GM18499 (cell line): ENCODE measurements around the gene SLC35G4.
"Not testable (repeated sequence)": the region's sequence is repeated elsewhere in the genome, so short reads cannot be mapped to it uniquely, and the experiment has no call there.

Source experiments
- ATAC-seq: cut with Tn5 transposase; IDR thresholded peaks from one replicate; pipeline ENCODE4 v1.9.1; 2021; ENCODE audit warnings: moderate number of reproducible peaks; ENCODE audit not compliant: insufficient read depth, unreplicated experiment

Gene SLC35G4

DNA sequence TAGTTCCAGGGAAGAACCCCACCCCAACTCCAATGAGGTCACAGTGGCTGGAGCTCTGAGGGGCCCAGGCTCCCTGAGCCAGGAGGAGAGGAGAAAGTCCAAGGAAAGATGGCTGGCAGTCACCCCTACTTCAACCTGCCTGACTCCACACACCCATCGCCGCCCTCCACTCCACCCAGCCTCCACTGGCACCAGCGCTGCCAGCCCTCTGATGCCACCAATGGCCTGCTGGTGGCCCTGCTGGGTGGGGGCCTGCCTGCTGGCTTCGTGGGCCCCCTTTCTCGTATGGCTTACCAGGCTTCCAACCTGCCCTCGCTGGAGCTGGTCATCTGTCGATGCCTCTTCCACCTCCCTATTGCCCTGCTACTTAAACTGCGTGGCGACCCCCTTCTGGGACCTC lies at the start of gene SLC35G4:
SLC35G4 (plus strand) TSS at position 109 of the 400 bp plus-strand sequence; CDS start at position 109, 0 bp downstream.
- ATAC-seq, result not testable (repeated sequence)

- ATAC-seq, result no peak
Observed at GRCh38 chr18:11561293-11561692, 48.1 kb upstream of the SLC35G4 start.

- no peak for ATAC-seq
Observed at GRCh38 chr18:11565716-11566115, 43.7 kb upstream of the SLC35G4 start.

- no peak for ATAC-seq
Observed at GRCh38 chr18:11566236-11566965, 43.0 kb upstream of the SLC35G4 start.

GRCh38 chr18:11567396-11567795 lies 42.0 kb upstream of the SLC35G4 start:
- ATAC-seq, result no peak

DNA sequence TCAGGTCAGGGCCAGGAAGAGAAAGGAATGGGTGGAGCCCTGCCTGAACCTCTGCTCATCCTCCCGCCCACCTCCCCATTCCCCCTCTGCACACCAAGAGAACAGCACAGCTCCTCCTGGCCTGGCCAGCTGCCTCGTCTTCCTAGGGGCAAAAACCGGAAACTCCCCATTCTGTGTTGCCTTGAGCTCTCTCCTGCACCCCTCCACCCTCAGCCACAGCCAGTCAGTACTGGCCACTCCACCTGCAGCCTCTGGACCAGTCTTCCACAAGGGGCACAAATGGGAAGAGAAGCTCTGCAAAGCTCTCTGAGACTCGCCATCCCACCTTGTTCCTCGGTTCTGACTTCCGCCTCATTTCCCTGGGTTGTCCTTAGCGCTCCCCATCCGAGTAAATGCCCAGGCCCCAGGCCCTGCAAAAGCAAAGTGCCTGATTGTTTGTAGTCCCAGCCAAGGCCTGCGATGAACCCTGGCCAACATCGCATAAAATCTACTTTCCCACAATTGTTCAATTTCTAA lies 39.3 kb upstream of the SLC35G4 start:
- ATAC-seq, result no peak

DNA sequence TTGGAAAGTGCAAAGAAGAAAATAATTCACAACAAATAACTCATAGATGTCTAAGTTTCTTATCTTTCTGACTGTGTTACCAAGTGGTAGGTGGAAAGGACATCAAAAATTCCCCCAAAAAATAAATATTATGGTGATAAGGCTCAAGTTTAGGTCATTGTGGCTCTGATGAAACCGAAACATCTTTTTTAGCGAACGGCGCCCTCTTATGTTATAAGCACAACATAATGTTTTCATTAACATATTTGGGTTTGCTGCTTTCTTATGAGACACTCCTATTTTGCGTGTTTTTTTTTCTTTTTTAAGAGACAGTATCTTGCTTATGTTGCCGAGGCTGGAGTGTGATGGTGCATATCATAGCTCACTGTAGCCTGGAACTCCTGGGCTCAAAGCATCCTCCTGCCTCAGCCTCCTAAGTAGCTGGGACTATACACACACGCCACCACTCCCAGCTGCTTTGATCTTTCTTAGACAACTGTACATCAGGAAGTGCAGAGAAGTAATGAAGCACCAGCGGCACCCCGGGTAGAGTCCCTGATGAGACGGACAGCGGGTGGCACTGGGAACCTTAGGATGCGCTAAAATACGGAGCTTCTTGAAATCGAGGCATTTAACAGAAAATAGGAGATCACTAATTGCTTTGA lies 38.5 kb upstream of the SLC35G4 start:
- no peak for ATAC-seq

GRCh38 chr18:11572201-11572600 lies 37.2 kb upstream of the SLC35G4 start:
- ATAC-seq, result no peak

GRCh38 chr18:11574545-11574944 lies 34.9 kb upstream of the SLC35G4 start:
- no peak for ATAC-seq

DNA sequence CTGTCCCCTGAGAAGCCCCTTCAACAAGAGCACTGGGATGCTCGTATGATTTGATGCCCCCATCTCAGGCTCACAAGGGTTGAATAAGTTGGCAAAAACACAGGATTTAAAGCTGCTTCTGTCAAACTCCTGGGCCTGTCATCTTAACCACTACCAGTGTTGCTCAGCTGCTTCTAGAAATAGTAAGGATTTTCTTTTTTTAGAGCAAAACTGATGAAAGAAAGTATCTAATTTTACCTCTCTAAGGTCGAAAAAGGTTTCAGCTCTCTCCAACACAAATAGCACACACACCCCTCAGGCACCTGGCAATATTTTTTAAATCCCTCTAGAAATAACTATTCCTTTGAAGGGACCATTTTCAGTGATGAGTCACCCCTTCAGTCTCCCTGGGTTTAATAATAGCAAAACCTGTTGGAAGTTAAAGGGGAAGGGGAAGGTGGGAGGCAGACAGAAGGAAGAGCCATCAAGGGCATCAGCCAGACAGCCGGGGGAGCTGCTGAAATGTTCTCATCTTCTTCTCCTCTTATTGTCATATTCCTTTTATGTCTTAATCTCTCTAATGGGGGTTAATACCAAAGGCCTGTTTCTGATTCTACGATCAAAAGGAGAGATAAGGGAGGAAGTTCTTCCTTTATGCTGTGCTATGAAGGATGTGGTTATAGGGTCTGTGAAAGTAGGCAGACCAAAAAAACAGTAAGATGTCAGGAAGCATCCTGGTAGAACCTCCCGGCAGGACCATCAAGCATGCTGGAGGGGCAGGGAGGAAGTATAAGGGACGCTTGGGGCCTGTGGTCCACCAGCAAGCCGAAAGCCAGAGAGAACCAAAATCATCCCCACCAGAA lies 31.9 kb upstream of the SLC35G4 start:
- no peak for ATAC-seq

- ATAC-seq, result no peak
Observed at GRCh38 chr18:11578799-11579198, 30.6 kb upstream of the SLC35G4 start.

GRCh38 chr18:11579916-11580315 lies 29.5 kb upstream of the SLC35G4 start:
- no peak for ATAC-seq

DNA sequence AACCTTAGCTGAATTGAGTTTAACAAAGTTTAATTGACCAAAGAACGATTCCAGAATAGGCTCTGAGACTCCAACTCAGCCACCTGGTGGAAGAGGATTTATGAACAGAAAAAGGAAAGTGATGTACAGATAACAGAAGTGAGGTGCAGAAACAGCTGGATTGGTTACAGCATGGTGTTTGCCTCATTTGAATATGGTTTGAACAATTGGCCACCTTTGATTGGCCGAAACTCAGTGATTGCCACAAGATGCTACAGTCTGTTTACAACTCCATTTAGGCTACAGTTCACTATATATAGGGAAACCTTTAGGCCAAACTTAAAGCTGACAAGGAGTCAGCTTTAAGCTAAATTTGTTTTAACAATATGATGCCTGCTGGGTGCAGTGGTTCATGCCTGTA lies 28.1 kb upstream of the SLC35G4 start:
- no peak for ATAC-seq

- ATAC-seq, result no peak
Observed at GRCh38 chr18:11585596-11585995, 23.8 kb upstream of the SLC35G4 start.

- no peak for ATAC-seq
Observed at GRCh38 chr18:11586896-11587295, 22.5 kb upstream of the SLC35G4 start.

DNA sequence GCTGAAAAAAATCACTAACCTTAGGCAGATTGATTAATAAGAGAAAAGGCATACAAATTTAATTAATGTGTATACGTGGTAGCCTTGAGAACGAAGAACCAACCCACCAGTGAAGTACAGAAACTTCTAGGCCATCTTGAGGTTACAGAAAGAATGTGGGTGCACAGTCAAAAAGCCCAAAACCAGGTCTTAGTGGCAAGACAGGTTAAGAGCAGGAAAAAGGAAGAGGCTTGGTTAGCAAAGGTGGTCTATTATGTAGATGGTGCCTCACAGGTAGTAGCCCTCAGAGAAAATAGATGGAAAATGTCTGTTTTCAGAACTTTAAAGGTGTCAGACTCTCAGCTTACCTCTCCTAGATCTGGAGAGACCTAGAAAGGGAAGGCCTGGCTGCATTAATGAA lies 22.0 kb upstream of the SLC35G4 start:
- ATAC-seq, result no peak

DNA sequence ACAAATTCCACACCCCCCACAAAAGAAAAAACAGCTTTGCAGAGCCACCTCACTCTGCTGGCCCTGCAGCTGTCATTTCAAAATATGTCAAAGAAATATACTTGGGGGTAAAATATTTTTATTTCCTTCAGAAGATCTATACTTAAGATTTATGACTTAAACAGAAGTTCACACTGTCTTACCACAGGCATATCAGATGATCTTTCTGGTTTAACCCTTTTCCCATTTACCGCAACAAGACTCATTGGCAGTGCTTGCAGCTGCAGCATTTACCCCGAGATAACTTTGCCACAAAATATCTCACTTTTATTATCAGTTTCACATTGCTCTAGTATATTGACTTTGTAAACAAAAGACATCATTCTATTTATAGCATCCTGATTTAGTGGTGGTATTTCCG lies 21.6 kb upstream of the SLC35G4 start:
- ATAC-seq, result no peak

DNA sequence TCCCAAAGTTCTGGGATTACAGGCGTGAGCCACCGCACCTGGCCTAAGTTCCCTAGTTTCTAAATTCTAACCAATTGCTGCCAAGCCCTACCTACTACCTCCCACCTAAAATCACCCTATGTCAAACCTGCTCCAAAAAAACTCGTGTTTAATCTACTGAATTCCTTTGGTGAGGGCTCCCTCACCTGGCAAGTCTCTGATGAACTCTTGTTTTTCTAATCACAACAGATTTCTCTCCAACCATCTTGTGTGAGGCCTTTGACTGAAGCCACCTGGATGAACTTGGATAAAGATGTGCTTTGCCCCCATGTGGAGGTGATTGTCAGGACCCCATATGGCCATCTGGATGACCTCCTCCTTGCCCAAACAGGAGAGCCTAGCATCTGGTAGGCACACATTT lies 17.4 kb upstream of the SLC35G4 start:
- ATAC-seq, result no peak

DNA sequence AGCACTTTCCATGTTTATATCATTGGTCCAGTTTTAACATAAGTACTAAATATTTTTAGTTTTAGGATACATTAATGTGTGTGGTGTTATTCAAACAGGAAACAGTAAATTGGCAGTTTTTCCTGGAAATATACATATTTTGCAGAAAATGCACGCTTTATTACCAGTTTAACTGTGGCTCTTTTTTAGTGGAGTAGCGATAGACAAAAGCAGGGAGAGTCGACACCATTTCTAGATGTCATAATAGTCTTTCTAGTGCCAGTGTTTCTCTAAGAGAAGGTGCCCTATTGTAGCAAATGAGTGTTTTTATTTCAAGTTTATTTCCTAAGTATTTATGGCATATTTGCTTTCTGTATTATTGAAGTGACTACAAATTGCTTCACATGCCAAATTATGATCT lies 9.1 kb upstream of the SLC35G4 start:
- ATAC-seq, result no peak

GRCh38 chr18:11607906-11608305 lies 1.5 kb upstream of the SLC35G4 start:
- ATAC-seq, result no peak

DNA sequence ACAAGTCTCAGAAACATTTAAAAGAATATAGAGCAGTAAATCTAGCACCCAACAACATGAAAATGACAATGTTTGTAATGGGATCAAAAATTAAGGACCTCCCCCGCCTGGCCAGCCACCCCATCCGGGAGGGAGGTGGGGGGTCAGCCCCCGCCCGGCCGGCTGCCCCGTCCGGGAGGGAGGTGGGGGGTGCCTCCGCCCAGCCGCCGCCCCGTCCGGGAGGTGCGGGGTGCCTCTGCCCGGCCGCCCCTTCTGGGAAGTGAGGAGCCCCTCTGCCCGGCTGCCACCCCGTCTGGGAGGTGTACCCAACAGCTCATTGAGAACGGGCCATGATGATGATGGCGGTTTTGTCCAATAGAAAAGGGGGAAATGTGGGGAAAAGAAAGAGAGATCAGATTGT lies 778 bp upstream of the SLC35G4 start:
- ATAC-seq, result not testable (repeated sequence)
